ENCODE data around the gene CHD9.

Gene CHD9

GRCh38 chr16:53166099-53166498 lies 111.3 kb downstream of the CHD9 start:
- no peaks in the 10 kb centered on the region for H3K36me3 ChIP-seq (replicated peaks; ENCODE audit: insufficient read depth, low read length)
- no peaks in the 10 kb centered on the region for H3K27me3 ChIP-seq (replicated peaks; ENCODE audit: insufficient read depth, low read length)
- TF ChIP-seq EZH2 (optimal IDR thresholded peaks at IDR 0.05; ENCODE audit: low read depth, low read length) (no peak), EZH2phosphoT487 (IDR thresholded peaks at IDR 0.05; ENCODE audit: low read length) (no peak)
- TF ChIP-seq, protein P1, sequence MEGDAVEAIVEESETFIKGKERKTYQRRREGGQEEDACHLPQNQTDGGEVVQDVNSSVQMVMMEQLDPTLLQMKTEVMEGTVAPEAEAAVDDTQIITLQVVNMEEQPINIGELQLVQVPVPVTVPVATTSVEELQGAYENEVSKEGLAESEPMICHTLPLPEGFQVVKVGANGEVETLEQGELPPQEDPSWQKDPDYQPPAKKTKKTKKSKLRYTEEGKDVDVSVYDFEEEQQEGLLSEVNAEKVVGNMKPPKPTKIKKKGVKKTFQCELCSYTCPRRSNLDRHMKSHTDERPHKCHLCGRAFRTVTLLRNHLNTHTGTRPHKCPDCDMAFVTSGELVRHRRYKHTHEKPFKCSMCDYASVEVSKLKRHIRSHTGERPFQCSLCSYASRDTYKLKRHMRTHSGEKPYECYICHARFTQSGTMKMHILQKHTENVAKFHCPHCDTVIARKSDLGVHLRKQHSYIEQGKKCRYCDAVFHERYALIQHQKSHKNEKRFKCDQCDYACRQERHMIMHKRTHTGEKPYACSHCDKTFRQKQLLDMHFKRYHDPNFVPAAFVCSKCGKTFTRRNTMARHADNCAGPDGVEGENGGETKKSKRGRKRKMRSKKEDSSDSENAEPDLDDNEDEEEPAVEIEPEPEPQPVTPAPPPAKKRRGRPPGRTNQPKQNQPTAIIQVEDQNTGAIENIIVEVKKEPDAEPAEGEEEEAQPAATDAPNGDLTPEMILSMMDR (IDR thresholded peaks at IDR 0.05; ENCODE audit: low read length): no peak
- H3K4me3 ChIP-seq (ENCODE audit: low read length): no peak overlapping the region
- H3K9ac ChIP-seq (ENCODE audit: low read length): no peak overlapping the region
- H3K9me2 ChIP-seq (replicated peaks; ENCODE audit: insufficient read depth, low read length): no peaks in the 10 kb centered on the region
- H2AFZ ChIP-seq (ENCODE audit: low read length): no peak overlapping the region
- H3K4me2 ChIP-seq (ENCODE audit: low read depth, low read length): no peak overlapping the region
- H3K4me1 ChIP-seq (ENCODE audit: low read length): no peaks in the 10 kb centered on the region
- no peaks in the 10 kb centered on the region for H3K9me3 ChIP-seq (replicated peaks; ENCODE audit: insufficient read depth, low read length)
- no peaks in the 10 kb centered on the region for H3F3A ChIP-seq (ENCODE audit: insufficient read depth, low read length)
- peaks cover 17% of the 10 kb centered on the region; the same call in 1 of the 2 replicates for H3K79me2 ChIP-seq (ENCODE audit: low read length)
- no peak overlapping the region for H3K27ac ChIP-seq (ENCODE audit: low read length)
- H4K20me1 ChIP-seq (ENCODE audit: insufficient read depth, low read length): no peaks in the 10 kb centered on the region
- DNase-seq: no peak

GRCh38 chr16:53168744-53169143 lies 114.0 kb downstream of the CHD9 start:
- Histone ChIP-seq H3K79me2 (ENCODE audit: low read length) (peaks cover 11% of the 10 kb centered on the region; the same call in 1 of the 2 replicates), H3K9me2 (replicated peaks; ENCODE audit: insufficient read depth, low read length) (no peaks in the 10 kb centered on the region)

DNA sequence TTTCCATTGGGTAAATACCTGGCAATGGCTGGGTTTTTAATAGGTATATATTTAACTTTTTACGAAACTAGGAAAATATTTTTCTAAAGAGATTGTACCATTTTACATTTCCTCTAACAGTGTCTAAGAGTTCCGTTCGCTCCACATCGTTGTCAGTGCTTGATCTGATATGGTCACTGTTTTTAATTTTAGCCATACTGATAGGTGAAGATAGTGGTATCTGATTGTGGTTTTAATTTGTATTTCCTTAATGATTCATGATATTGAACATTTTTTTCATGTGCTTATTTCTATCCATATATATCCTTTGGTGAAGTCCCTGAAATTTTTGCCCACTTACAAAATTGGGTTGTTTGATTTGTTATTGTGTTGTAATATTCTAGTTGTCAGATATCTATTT lies 117.7 kb downstream of the CHD9 start:
- Histone ChIP-seq H3K9ac (ENCODE audit: low read length) (no peak overlapping the region), H3K9me2 (replicated peaks; ENCODE audit: insufficient read depth, low read length) (no peaks in the 10 kb centered on the region), H3K4me3 (ENCODE audit: low read length) (no peak overlapping the region), H2AFZ (ENCODE audit: low read length) (no peak overlapping the region), H3K4me1 (ENCODE audit: low read length) (no peaks in the 10 kb centered on the region), H3K4me2 (ENCODE audit: low read depth, low read length) (no peak overlapping the region), H3K36me3 (replicated peaks; ENCODE audit: insufficient read depth, low read length) (no peaks in the 10 kb centered on the region), H4K20me1 (ENCODE audit: insufficient read depth, low read length) (no peaks in the 10 kb centered on the region), H3K79me2 (ENCODE audit: low read length) (peaks cover 10% of the 10 kb centered on the region; the same call in 1 of the 2 replicates), H3K27ac (ENCODE audit: low read length) (no peak overlapping the region), H3K27me3 (replicated peaks; ENCODE audit: insufficient read depth, low read length) (no peaks in the 10 kb centered on the region), H3K9me3 (replicated peaks; ENCODE audit: insufficient read depth, low read length) (no peaks in the 10 kb centered on the region), H3F3A (ENCODE audit: insufficient read depth, low read length) (no peaks in the 10 kb centered on the region)
- TF ChIP-seq, protein P1 (IDR thresholded peaks at IDR 0.05; ENCODE audit: low read length): no peak
- TF ChIP-seq EZH2phosphoT487 (IDR thresholded peaks at IDR 0.05; ENCODE audit: low read length) (no peak), EZH2 (optimal IDR thresholded peaks at IDR 0.05; ENCODE audit: low read depth, low read length) (no peak)
- no peak for DNase-seq

More at GRCh38 chr16:53168744-53169143, 114.0 kb downstream of the CHD9 start:
- no peak overlapping the region for H3K4me3 ChIP-seq (ENCODE audit: low read length)
- no peaks in the 10 kb centered on the region for H3K27me3 ChIP-seq (replicated peaks; ENCODE audit: insufficient read depth, low read length)
- H3K9ac ChIP-seq (ENCODE audit: low read length): no peak overlapping the region
- H4K20me1 ChIP-seq (ENCODE audit: insufficient read depth, low read length): no peaks in the 10 kb centered on the region
- no peak overlapping the region for H3K4me2 ChIP-seq (ENCODE audit: low read depth, low read length)
- DNase-seq: no peak
- H3K27ac ChIP-seq (ENCODE audit: low read length): no peak overlapping the region
- no peaks in the 10 kb centered on the region for H3K36me3 ChIP-seq (replicated peaks; ENCODE audit: insufficient read depth, low read length)
- H2AFZ ChIP-seq (ENCODE audit: low read length): no peak overlapping the region
- no peaks in the 10 kb centered on the region for H3K9me3 ChIP-seq (replicated peaks; ENCODE audit: insufficient read depth, low read length)
- TF ChIP-seq EZH2phosphoT487 (IDR thresholded peaks at IDR 0.05; ENCODE audit: low read length) (no peak), EZH2 (optimal IDR thresholded peaks at IDR 0.05; ENCODE audit: low read depth, low read length) (no peak)
- TF ChIP-seq, protein P1 (IDR thresholded peaks at IDR 0.05; ENCODE audit: low read length): no peak
- H3F3A ChIP-seq (ENCODE audit: insufficient read depth, low read length): no peaks in the 10 kb centered on the region
- no peaks in the 10 kb centered on the region for H3K4me1 ChIP-seq (ENCODE audit: low read length)

Measured in MM.1S (cell line).